Motor neuron (in vitro differentiated cells): ENCODE results near the gene MAD2L2. TPM values are rescaled to one million over a fixed set of nuclear protein-coding genes. Genes with fewer than 3 reads are reported as not detected.

Source experiments
- ATAC-seq, 8 experiments: fragments of 200-7000 bp; cut with Tn5 transposase; replicated peaks in 6 of 8; 2 replicates each; pipeline ENCODE4 v1.8.0; 2021; ENCODE audit warnings: mild to moderate bottlenecking in 8 of 8, moderate library complexity in 8 of 8
- H3K27ac ChIP-seq, 2 donors: fragments of 250-450 bp; sonication (Bioruptor Pico); 2 replicates each; pipeline ENCODE4 v1.9.0; 2021; ENCODE audit warnings: antibody characterized with exemption in 2 of 2, mild to moderate bottlenecking in 2 of 2, moderate library complexity in 1 of 2
- H3K4me1 ChIP-seq, 2 donors: fragments of 250-450 bp; sonication (Bioruptor Pico); replicated peaks in 1 of 2; 2 replicates each; pipeline ENCODE4 v1.6.1; 2021; ENCODE audit warnings: antibody characterized with exemption in 2 of 2, mild to moderate bottlenecking in 2 of 2, moderate library complexity in 1 of 2
- H3K4me3 ChIP-seq, 5 donors: fragments of 250-450 bp; sonication (Bioruptor Pico); 2 replicates each; pipeline ENCODE4 v1.9.0; 2021; ENCODE audit warnings: antibody characterized with exemption in 5 of 5, mild to moderate bottlenecking in 5 of 5, moderate library complexity in 4 of 5
- WGBS, 10 experiments: fragments of 450-650 bp; shearing (Covaris generic); methylation state at CpG; one replicate each; pipeline ENCODE4 v1.0.0; 2022; 5-methylcytosine and 5-hydroxymethylcytosine counted together
- in situ Hi-C, 9 experiments: fragments of 400-800 bp; cut with MboI; loops; one replicate each; pipeline ENCODE4 v1.15.0; 2021; ENCODE audit warnings: low sequenced_read_pairs in 9 of 9, low pct_unique_long_range_greater_than_20kb in 2 of 9; ENCODE audit not compliant: unreplicated experiment in 9 of 9
- total RNA-seq, 8 experiments: library from RNA; unstranded; fragments of 300-600 nt; gene quantifications; 2 replicates each; pipeline versions ENCODE4 v1.2.3 to v1.2.4, GENCODE V29; 2022

MAD2L2 gene
- total RNA-seq, 8 experiments from 2014 or later = 22.2 to 164 (median 107) TPM

- WGBS, 10 experiments = 0 to 4% (median 0%) methylated on average over 1 to 12 of the region's 78 CpGs; no CpG with 5 or more reads in 7 of the 10 experiments
- ATAC-seq = peak; percentile 15 to 73 (median 67)
- peak within 1 kb of the TSS; percentile 51 to 96 (median 74) for H3K4me3 ChIP-seq
- H3K4me1 ChIP-seq = peaks cover 31 to 44% of the 10 kb centered on the region in 2 donors
- in situ Hi-C loops = no loop called here
- peak within 1 kb of the TSS; percentile 98 for H3K27ac ChIP-seq
Measured at GRCh38 chr1:11691302-11691914, 10.5 kb upstream of the MAD2L2 start, which contains the start of gene DRAXIN. Gene DRAXIN (plus strand): TSS chr1:11691710. CDS start chr1:11706259, 14,549 bp downstream.

GRCh38 chr1:11690397-11691301 lies 9.7 kb upstream of the MAD2L2 start:
- WGBS, 10 experiments = 0 to 40% (median 0%) methylated on average over 1 to 29 of the region's 64 CpGs; no CpG with 5 or more reads in 2 of the 10 experiments
- Histone ChIP-seq H3K4me3 (peak overlapping the region; percentile 51 to 96 (median 74)), H3K4me1 (peaks cover 31 to 44% of the 10 kb centered on the region in 2 donors), H3K27ac (peak overlapping the region; percentile 98)
- in situ Hi-C loops = no loop called here
- ATAC-seq = peak; percentile 26 to 78 (median 69)

GRCh38 chr1:11688506-11688905 lies 7.6 kb upstream of the MAD2L2 start:
- no peak for ATAC-seq
- no peak overlapping the region for H3K27ac ChIP-seq
- WGBS, 10 experiments = 73 to 100% (median 99%) methylated on average over 1 to 4 of the region's 4 CpGs; no CpG with 5 or more reads in 4 of the 10 experiments
- H3K4me3 ChIP-seq = no peak overlapping the region
- in situ Hi-C loops = no loop called here
- peaks cover 37 to 40% of the 10 kb centered on the region in 2 donors for H3K4me1 ChIP-seq

GRCh38 chr1:11685210-11685752 lies 4.3 kb upstream of the MAD2L2 start:
- WGBS, 10 experiments = 20 to 100% (median 83%) methylated on average over 1 to 6 of the region's 7 CpGs; no CpG with 5 or more reads in 1 of the 10 experiments
- no peak overlapping the region for H3K4me3 ChIP-seq
- no peak for ATAC-seq
- H3K27ac ChIP-seq = no peak overlapping the region
- in situ Hi-C loops = no loop called here
- H3K4me1 ChIP-seq = peaks cover 51 to 52% of the 10 kb centered on the region in 2 donors

GRCh38 chr1:11684070-11684469 lies 3.1 kb upstream of the MAD2L2 start:
- 8 to 100% (median 40%) methylated on average over 1 to 7 of the region's 7 CpGs; no CpG with 5 or more reads in 6 of the 10 experiments for WGBS, 10 experiments
- H3K4me3 ChIP-seq = no peak overlapping the region
- H3K27ac ChIP-seq = peak overlapping the region in 1 of 2 donors; percentile 10
- peak in 1 of 8 experiments; percentile 1 for ATAC-seq
- in situ Hi-C loops = no loop called here
- H3K4me1 ChIP-seq = peaks cover 45 to 48% of the 10 kb centered on the region in 2 donors

GRCh38 chr1:11682799-11683198 lies 1.9 kb upstream of the MAD2L2 start:
- peaks cover 40 to 45% of the 10 kb centered on the region in 2 donors for H3K4me1 ChIP-seq
- peak overlapping the region in 1 of 2 donors; percentile 55 for H3K27ac ChIP-seq
- WGBS, 10 experiments = 0 to 20% (median 0%) methylated on average over 1 of the region's 1 CpG; no CpG with 5 or more reads in 5 of the 10 experiments
- peak overlapping the region in 1 of 5 donors; percentile 88 for H3K4me3 ChIP-seq
- ATAC-seq = no peak
- in situ Hi-C loops = no loop called here

- Histone ChIP-seq H3K4me1 (peaks cover 40 to 45% of the 10 kb centered on the region in 2 donors), H3K27ac (peak overlapping the region in 1 of 2 donors; percentile 71), H3K4me3 (peak overlapping the region in 3 of 5 donors; percentile 58 to 88 (median 68))
- 6 to 71% (median 18%) methylated on average over 4 to 6 of the region's 7 CpGs; no CpG with 5 or more reads in 3 of the 10 experiments for WGBS, 10 experiments
- in situ Hi-C loops = no loop called here
- ATAC-seq = no peak
Measured at GRCh38 chr1:11682287-11682771, 1.4 kb upstream of the MAD2L2 start.

GRCh38 chr1:11680270-11681070 lies 478 bp downstream of the MAD2L2 start:
- peak overlapping the region; percentile 56 to 71 for H3K27ac ChIP-seq
- ATAC-seq = peak; percentile 8 to 48 (median 20)
- 0 to 30% (median 11%) methylated on average over 1 to 6 of the region's 65 CpGs; no CpG with 5 or more reads in 4 of the 10 experiments for WGBS, 10 experiments
- peaks cover 40 to 45% of the 10 kb centered on the region in 2 donors for H3K4me1 ChIP-seq
- in situ Hi-C loops = no loop called here
- H3K4me3 ChIP-seq = peak overlapping the region; percentile 58 to 88 (median 68)

- in situ Hi-C loops = no loop called here
- no peak for ATAC-seq
- Histone ChIP-seq H3K4me1 (peaks cover 24 to 28% of the 10 kb centered on the region in 2 donors), H3K4me3 (no peak overlapping the region), H3K27ac (no peak overlapping the region)
- 80 to 100% (median 100%) methylated on average over 1 to 2 of the region's 2 CpGs; no CpG with 5 or more reads in 3 of the 10 experiments for WGBS, 10 experiments
Measured at GRCh38 chr1:11678442-11678841, 2.5 kb downstream of the MAD2L2 start.

- in situ Hi-C loops = no loop called here
- H3K27ac ChIP-seq = no peak overlapping the region
- H3K4me1 ChIP-seq = peaks cover 6 to 9% of the 10 kb centered on the region in 2 donors
- WGBS, 10 experiments = 70 to 100% (median 91%) methylated on average over 1 to 6 of the region's 10 CpGs; no CpG with 5 or more reads in 6 of the 10 experiments
- no peak overlapping the region for H3K4me3 ChIP-seq
- no peak for ATAC-seq
Measured at GRCh38 chr1:11676386-11677103, 4.4 kb downstream of the MAD2L2 start.

GRCh38 chr1:11675325-11675724 lies 5.6 kb downstream of the MAD2L2 start:
- 94 to 100% (median 100%) methylated on average over 2 to 8 of the region's 10 CpGs; no CpG with 5 or more reads in 7 of the 10 experiments for whole genome bisulfite sequencing, 10 experiments
- in situ Hi-C loops = no loop called here
- H3K4me3 ChIP-seq = no peak overlapping the region
- no peak overlapping the region for H3K27ac ChIP-seq
- H3K4me1 ChIP-seq = peaks cover 6 to 8% of the 10 kb centered on the region in 2 donors
- ATAC-seq = peak in 1 of 8 experiments; percentile 13
